ENCODE measurements around the gene LGALS9. TPM values are rescaled to one million over a fixed set of nuclear protein-coding genes. Genes with fewer than 3 reads are reported as not detected.
A peak's percentile ranks its signal among the peaks of the same experiment; 100 is the strongest.
"Not testable (repeated sequence)": the region's sequence is repeated elsewhere in the genome, so short reads cannot be mapped to it uniquely, and the experiment has no call there.

Gene LGALS9
- total and polyA plus RNA-seq, 9 of the 15 experiments (the other 6 are each of a cell fraction or from before 2014, with no cell fraction given): 0.45 to 6.9 (median 2.8) TPM

DNA sequence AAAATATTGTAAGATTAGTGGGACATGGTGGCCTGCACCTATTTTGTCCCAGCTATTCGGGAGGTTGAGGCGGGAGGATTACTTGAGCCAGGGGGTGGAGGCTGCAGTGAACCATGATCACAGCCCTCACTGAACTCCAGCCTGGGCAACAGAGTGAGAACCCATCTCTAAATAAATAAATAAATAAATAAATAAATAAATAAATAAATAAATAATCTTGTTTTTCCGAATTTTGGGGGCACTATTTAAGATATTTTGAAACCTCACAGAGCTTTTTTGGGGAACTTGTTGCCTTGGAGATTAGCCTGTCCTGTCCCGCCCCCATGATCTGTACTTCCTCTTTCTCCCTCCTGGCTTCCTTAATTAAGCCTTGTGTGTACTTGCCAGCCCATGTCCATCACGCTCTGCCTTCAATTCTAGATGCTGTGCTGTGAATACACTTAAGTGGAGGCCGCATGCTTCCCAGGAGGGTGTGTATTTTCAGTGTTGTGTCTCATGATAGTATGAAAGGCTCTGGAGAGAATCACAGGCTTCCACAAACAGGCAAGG lies 4.4 kb downstream of the LGALS9 start (continued):
- TF ChIP-seq, protein P1, sequence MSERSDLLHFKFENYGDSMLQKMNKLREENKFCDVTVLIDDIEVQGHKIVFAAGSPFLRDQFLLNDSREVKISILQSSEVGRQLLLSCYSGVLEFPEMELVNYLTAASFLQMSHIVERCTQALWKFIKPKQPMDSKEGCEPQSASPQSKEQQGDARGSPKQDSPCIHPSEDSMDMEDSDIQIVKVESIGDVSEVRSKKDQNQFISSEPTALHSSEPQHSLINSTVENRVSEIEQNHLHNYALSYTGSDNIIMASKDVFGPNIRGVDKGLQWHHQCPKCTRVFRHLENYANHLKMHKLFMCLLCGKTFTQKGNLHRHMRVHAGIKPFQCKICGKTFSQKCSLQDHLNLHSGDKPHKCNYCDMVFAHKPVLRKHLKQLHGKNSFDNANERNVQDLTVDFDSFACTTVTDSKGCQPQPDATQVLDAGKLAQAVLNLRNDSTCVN (CRISPR knock-in tag; IDR thresholded peaks at IDR 0.05): no peak
- TF ChIP-seq ZNF134 (CRISPR knock-in tag; conservative IDR thresholded peaks at IDR 0.05) (no peak), RFX1 (IDR thresholded peaks at IDR 0.05) (peak; percentile 77), ZNF57 (CRISPR knock-in tag; IDR thresholded peaks at IDR 0.05) (no peak)
- TF ChIP-seq, protein P2, sequence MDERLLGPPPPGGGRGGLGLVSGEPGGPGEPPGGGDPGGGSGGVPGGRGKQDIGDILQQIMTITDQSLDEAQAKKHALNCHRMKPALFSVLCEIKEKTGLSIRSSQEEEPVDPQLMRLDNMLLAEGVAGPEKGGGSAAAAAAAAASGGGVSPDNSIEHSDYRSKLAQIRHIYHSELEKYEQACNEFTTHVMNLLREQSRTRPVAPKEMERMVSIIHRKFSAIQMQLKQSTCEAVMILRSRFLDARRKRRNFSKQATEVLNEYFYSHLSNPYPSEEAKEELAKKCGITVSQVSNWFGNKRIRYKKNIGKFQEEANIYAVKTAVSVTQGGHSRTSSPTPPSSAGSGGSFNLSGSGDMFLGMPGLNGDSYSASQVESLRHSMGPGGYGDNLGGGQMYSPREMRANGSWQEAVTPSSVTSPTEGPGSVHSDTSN (CRISPR knock-in tag; IDR thresholded peaks at IDR 0.05; ENCODE audit: low read depth): no peak
- TF ChIP-seq, protein P2 (tag; conservative IDR thresholded peaks at IDR 0.05; ENCODE audit: low read depth): 0 out of 2 replicates have a peak, but pooled peaks have one; percentile 40
- TF ChIP-seq, protein P3, sequence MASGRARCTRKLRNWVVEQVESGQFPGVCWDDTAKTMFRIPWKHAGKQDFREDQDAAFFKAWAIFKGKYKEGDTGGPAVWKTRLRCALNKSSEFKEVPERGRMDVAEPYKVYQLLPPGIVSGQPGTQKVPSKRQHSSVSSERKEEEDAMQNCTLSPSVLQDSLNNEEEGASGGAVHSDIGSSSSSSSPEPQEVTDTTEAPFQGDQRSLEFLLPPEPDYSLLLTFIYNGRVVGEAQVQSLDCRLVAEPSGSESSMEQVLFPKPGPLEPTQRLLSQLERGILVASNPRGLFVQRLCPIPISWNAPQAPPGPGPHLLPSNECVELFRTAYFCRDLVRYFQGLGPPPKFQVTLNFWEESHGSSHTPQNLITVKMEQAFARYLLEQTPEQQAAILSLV (tag; IDR thresholded peaks at IDR 0.05): no peak

DNA sequence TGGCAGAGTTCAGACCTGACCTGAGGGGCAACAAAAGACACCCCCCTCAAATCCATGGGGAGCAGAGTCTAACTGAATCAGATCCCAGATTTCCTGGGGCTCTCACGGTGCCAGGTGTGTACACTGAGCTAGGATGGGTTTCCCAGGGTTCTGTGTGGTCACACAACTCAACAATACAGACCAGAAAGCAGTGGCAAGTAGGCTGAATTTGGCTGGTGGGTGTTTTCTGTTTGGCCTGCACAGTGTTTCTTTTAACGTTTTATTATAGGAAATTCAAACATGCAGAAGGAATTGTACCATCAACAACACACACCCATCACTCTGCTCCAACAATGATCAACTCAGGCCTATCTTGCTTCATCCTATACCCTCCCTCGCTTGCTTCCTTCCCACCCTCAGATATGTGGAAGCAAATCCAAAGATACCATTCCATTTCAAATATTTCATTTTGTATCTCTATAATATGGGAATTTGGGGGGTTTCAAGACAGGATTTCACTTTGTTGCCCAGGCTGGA lies 5.1 kb downstream of the LGALS9 start:
- H3K4me2 ChIP-seq (ENCODE audit: insufficient read depth, low read length); H3K9ac ChIP-seq (ENCODE audit: insufficient read depth in 1 of 2, low read depth in 2 of 2, low read length in 2 of 2); intact Hi-C loops (cut with micrococcal nuclease); H4K20me1 ChIP-seq (replicated peaks; ENCODE audit: control insufficient read depth, insufficient read depth, low read length); ATAC-seq; H3K9me3 ChIP-seq (replicated peaks; ENCODE audit: control insufficient read depth, insufficient read depth, low read depth, low read length); CTCF ChIA-PET (ENCODE audit: low intra/inter-chr PET ratio); DNase-seq (ENCODE audit: extremely low read depth in 1 of 4, low spot score in 3 of 4); H3K79me2 ChIP-seq (ENCODE audit: control insufficient read depth, insufficient read depth, low read length); in situ Hi-C loops (cut with MboI); POLR2A ChIA-PET; BruUV-seq (replicated peaks); H3K36me3 ChIP-seq (ENCODE audit: control insufficient read depth, insufficient read depth, low read length); H3K9me1 ChIP-seq (ENCODE audit: control insufficient read depth, insufficient read depth, low read length); FAIRE-seq; H3K27me3 ChIP-seq (ENCODE audit: control insufficient read depth in 2 of 2, insufficient read depth in 2 of 2, low read length in 2 of 2); H3K4me3 ChIP-seq: not testable (repeated sequence)
- Histone ChIP-seq H2AFZ (ENCODE audit: low read depth, low read length) (peak overlapping the region; percentile 89; the same call in 1 of the 2 replicates), H3K4me1 (replicated peaks in 1 of 2; ENCODE audit: control insufficient read depth in 2 of 2, insufficient read depth in 2 of 2, low read length in 2 of 2) (peaks cover 34% of the 10 kb centered on the region in 2 experiments), H3K27ac (ENCODE audit: extremely low read depth, low read depth, low read length) (peak overlapping the region; percentile 55; the same call in 1 of the 3 replicates)
- 41% methylated on average over 3 of the region's 3 CpGs for WGBS (ENCODE audit: insufficient coverage, low coverage, missing lambda C conversion rate)

DNA sequence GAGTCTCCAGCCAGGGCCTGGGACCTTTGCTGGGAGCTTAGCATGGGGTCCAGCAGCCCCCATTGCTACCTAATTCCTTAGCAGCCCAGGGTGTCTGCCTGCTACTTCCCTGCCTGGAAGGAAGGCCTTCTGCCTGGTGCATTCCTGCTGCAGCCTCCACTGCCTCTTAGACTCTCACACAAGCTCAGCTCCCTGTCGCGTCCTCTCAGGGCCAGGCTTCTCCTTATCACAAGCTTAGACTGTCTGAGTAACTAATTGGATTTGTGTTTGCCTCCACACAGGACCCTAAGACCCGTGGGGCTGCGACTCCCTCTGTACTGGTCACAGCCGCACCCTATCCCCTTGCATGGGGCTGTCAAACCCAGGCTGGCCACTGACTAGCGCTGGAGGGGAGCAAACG lies 6.8 kb downstream of the LGALS9 start:
- H3K27ac ChIP-seq (ENCODE audit: extremely low read depth, low read depth, low read length); H3K27me3 ChIP-seq (ENCODE audit: control insufficient read depth in 2 of 2, insufficient read depth in 2 of 2, low read length in 2 of 2); H2AFZ ChIP-seq (ENCODE audit: low read depth, low read length); H3K36me3 ChIP-seq (ENCODE audit: control insufficient read depth, insufficient read depth, low read length); H4K20me1 ChIP-seq (replicated peaks; ENCODE audit: control insufficient read depth, insufficient read depth, low read length); H3K4me2 ChIP-seq (ENCODE audit: insufficient read depth, low read length); H3K9ac ChIP-seq (ENCODE audit: insufficient read depth in 1 of 2, low read depth in 2 of 2, low read length in 2 of 2); H3K9me3 ChIP-seq (replicated peaks; ENCODE audit: control insufficient read depth, insufficient read depth, low read depth, low read length); H3K79me2 ChIP-seq (ENCODE audit: control insufficient read depth, insufficient read depth, low read length); in situ Hi-C loops (cut with MboI); CTCF ChIA-PET (ENCODE audit: low intra/inter-chr PET ratio); intact Hi-C loops (cut with micrococcal nuclease); BruUV-seq (replicated peaks); DNase-seq (ENCODE audit: extremely low read depth in 1 of 4, low spot score in 3 of 4); H3K4me3 ChIP-seq; H3K9me1 ChIP-seq (ENCODE audit: control insufficient read depth, insufficient read depth, low read length); ATAC-seq; FAIRE-seq: not testable (repeated sequence)
- no CpG with 5 or more reads among the region's 7 CpGs for WGBS (ENCODE audit: insufficient coverage, low coverage, missing lambda C conversion rate)
- POLR2A ChIA-PET: interaction anchor here (0.6 kb wide), 1 partner anchor 66 kb away, joined by 3 read pairs; no protein-coding TSS in a partner anchor
- H3K4me1 ChIP-seq (replicated peaks in 1 of 2; ENCODE audit: control insufficient read depth in 2 of 2, insufficient read depth in 2 of 2, low read length in 2 of 2): peaks cover 19 to 28% of the 10 kb centered on the region in 2 experiments
